CD4-positive, alpha-beta T cell treated with Interleukin-12 subunit alpha and Interleukin-12 subunit beta, for 1 hour (primary cell): ENCODE data around the gene CGB3.
A peak's percentile ranks its signal among the peaks of the same experiment; 100 is the strongest.

Experiments
- DNase-seq: peaks from one replicate; pipeline ENCODE4 v3.0.0-alpha.2; 2020

The CGB3 gene

GRCh38 chr19:48982280-48982679 lies 41.9 kb downstream of the CGB3 start:
- no peak for DNase-seq

- DNase-seq: no peak
Measured at GRCh38 chr19:48977061-48977460, 47.1 kb downstream of the CGB3 start.

GRCh38 chr19:48975947-48976847 lies 47.9 kb downstream of the CGB3 start:
- DNase-seq: peak; percentile 51
